Activated CD8-positive, alpha-beta memory T cell treated with anti-CD3 and anti-CD28 coated beads, Interleukin-2, amount 10 ng/mL, durations not matched to agents 7 days and 5 days (primary cell): ENCODE results near the gene CD2. TPM values are rescaled to one million over a fixed set of nuclear protein-coding genes. Genes with fewer than 3 reads are reported as not detected.

Source experiments
- ATAC-seq: fragments of 150-1000 bp; cut with Tn5 transposase; one replicate; pipeline ENCODE4 v1.10.0; 2021; ENCODE audit warnings: moderate library complexity
- CTCF ChIA-PET: fragments of 350-600 bp; sonication (Branson Sonifier 250); formaldehyde crosslinking; loops from one replicate; lab custom pipeline; 2021; ENCODE audit warnings: antibody characterized with exemption; lab: Charles Lee
- DNase-seq: peaks from one replicate; pipeline ENCODE4 v3.0.0-alpha.2; 2020
- H3K27ac Mint-ChIP-seq: one replicate; pipeline ENCODE4 v1.8.0; 2021; ENCODE audit warnings: mild to moderate bottlenecking, mixed read lengths
- H3K27me3 Mint-ChIP-seq: one replicate; pipeline ENCODE4 v1.8.0; 2021; ENCODE audit warnings: mixed read lengths
- H3K36me3 Mint-ChIP-seq: one replicate; pipeline ENCODE4 v1.8.0; 2021; ENCODE audit warnings: mild to moderate bottlenecking, mixed read lengths
- H3K4me1 Mint-ChIP-seq: one replicate; pipeline ENCODE4 v1.8.0; 2021; ENCODE audit warnings: mixed read lengths
- H3K4me3 Mint-ChIP-seq: one replicate; pipeline ENCODE4 v1.8.0; 2021; ENCODE audit warnings: mild to moderate bottlenecking, moderate library complexity, mixed read lengths
- H3K9me3 Mint-ChIP-seq: one replicate; pipeline ENCODE4 v1.8.0; 2022; ENCODE audit warnings: low read depth, mixed read lengths
- total RNA-seq, 2 experiments: library from RNA; stranded (reverse); gene quantifications; one replicate each; pipeline ENCODE4 v1.2.3, GENCODE V29; 2021

The CD2 gene
- total RNA-seq, result 100 to 1,000 TPM; 278 to 444 TPM

GRCh38 chr1:116754198-116754977 lies at the start of gene CD2:
TSS of gene CD2 (plus strand) at chr1:116754430. CDS start at chr1:116754493, 63 bp downstream.
- H3K9me3 Mint-ChIP-seq, result peaks cover 7% of the 10 kb centered on the region
- ATAC-seq, result peak; percentile 79
- H3K27me3 Mint-ChIP-seq, result no peaks in the 10 kb centered on the region
- peak; percentile 82 for DNase-seq
- H3K4me1 Mint-ChIP-seq, result peaks cover 37% of the 10 kb centered on the region
- H3K27ac Mint-ChIP-seq, result peak within 1 kb of the TSS; percentile 98
- CTCF ChIA-PET, result interaction anchor here (0.9 to 24.8 kb wide), 10 partner anchors 10 to 180 kb away, joined by 3 to 317 read pairs (median 14); no protein-coding TSS in a partner anchor
- peaks cover 58% of the 10 kb centered on the region for H3K36me3 Mint-ChIP-seq
- H3K4me3 Mint-ChIP-seq, result peak within 1 kb of the TSS; percentile 97

- CTCF ChIA-PET, result no interaction called here
- Mint-ChIP-seq H3K27ac (no peak overlapping the region), H3K4me3 (no peak overlapping the region), H3K27me3 (no peaks in the 10 kb centered on the region), H3K36me3 (peaks cover 1% of the 10 kb centered on the region), H3K4me1 (peaks cover under 1% of the 10 kb centered on the region), H3K9me3 (no peaks in the 10 kb centered on the region)
- DNase-seq (no peak), ATAC-seq (no peak)
Measured at GRCh38 chr1:116706123-116706522, 48.1 kb upstream of the CD2 start.

GRCh38 chr1:116706841-116707240 lies 47.4 kb upstream of the CD2 start:
- Mint-ChIP-seq H3K4me1 (peaks cover 1% of the 10 kb centered on the region), H3K9me3 (no peaks in the 10 kb centered on the region), H3K27ac (no peak overlapping the region), H3K27me3 (no peaks in the 10 kb centered on the region), H3K4me3 (no peak overlapping the region), H3K36me3 (peaks cover 1% of the 10 kb centered on the region)
- DNase-seq, result no peak
- ATAC-seq, result no peak
- CTCF ChIA-PET, result no interaction called here

GRCh38 chr1:116708255-116708900 lies 45.9 kb upstream of the CD2 start:
- Mint-ChIP-seq H3K4me3 (no peak overlapping the region), H3K4me1 (peaks cover 3% of the 10 kb centered on the region), H3K36me3 (peaks cover 1% of the 10 kb centered on the region), H3K27ac (no peak overlapping the region), H3K27me3 (no peaks in the 10 kb centered on the region), H3K9me3 (no peaks in the 10 kb centered on the region)
- DNase-seq (no peak), ATAC-seq (no peak)
- CTCF ChIA-PET, result interaction anchor here (3.0 kb wide), 1 partner anchor 16 kb away, joined by 10 read pairs; no protein-coding TSS in a partner anchor

- CTCF ChIA-PET, result interaction anchor here (1.0 to 3.0 kb wide), 2 partner anchors 15 to 171 kb away, joined by 4 to 10 read pairs; no protein-coding TSS in a partner anchor
- peaks cover 1% of the 10 kb centered on the region for H3K36me3 Mint-ChIP-seq
Measured at GRCh38 chr1:116709666-116710167, 44.5 kb upstream of the CD2 start.

GRCh38 chr1:116710420-116711262 lies 43.6 kb upstream of the CD2 start:
- peaks cover 3% of the 10 kb centered on the region for H3K4me1 Mint-ChIP-seq
- no peaks in the 10 kb centered on the region for H3K9me3 Mint-ChIP-seq
- no peaks in the 10 kb centered on the region for H3K27me3 Mint-ChIP-seq
- H3K4me3 Mint-ChIP-seq, result no peak overlapping the region
- DNase-seq (no peak), ATAC-seq (no peak)
- H3K27ac Mint-ChIP-seq, result no peak overlapping the region
- peaks cover 1% of the 10 kb centered on the region for H3K36me3 Mint-ChIP-seq
- CTCF ChIA-PET, result interaction anchor here (0.6 to 3.0 kb wide), 3 partner anchors 14 to 558 kb away, joined by 3 to 10 read pairs (median 4); no protein-coding TSS in a partner anchor

More at GRCh38 chr1:116709666-116710167, 44.5 kb upstream of the CD2 start:
- DNase-seq (no peak), ATAC-seq (no peak)
- Mint-ChIP-seq H3K4me3 (no peak overlapping the region), H3K4me1 (peaks cover 3% of the 10 kb centered on the region), H3K9me3 (no peaks in the 10 kb centered on the region), H3K27me3 (no peaks in the 10 kb centered on the region), H3K27ac (no peak overlapping the region)

- no peak overlapping the region for H3K27ac Mint-ChIP-seq
Measured at GRCh38 chr1:116711263-116711840, 42.9 kb upstream of the CD2 start.

GRCh38 chr1:116712510-116712909 lies 41.7 kb upstream of the CD2 start:
- DNase-seq, result no peak
- Mint-ChIP-seq H3K4me1 (peaks cover 3% of the 10 kb centered on the region), H3K9me3 (peaks cover 2% of the 10 kb centered on the region), H3K27ac (no peak overlapping the region), H3K36me3 (no peaks in the 10 kb centered on the region), H3K27me3 (peaks cover 13% of the 10 kb centered on the region), H3K4me3 (no peak overlapping the region)
- CTCF ChIA-PET, result interaction anchor here (1.3 kb wide), 1 partner anchor 345 kb away, joined by 3 read pairs; no protein-coding TSS in a partner anchor
- no peak for ATAC-seq

More at GRCh38 chr1:116711263-116711840, 42.9 kb upstream of the CD2 start:
- CTCF ChIA-PET, result interaction anchor here (1.3 kb wide), 1 partner anchor 346 kb away, joined by 3 read pairs; no protein-coding TSS in a partner anchor
- H3K4me3 Mint-ChIP-seq, result no peak overlapping the region
- H3K9me3 Mint-ChIP-seq, result no peaks in the 10 kb centered on the region
- H3K36me3 Mint-ChIP-seq, result no peaks in the 10 kb centered on the region
- DNase-seq, result no peak
- H3K4me1 Mint-ChIP-seq, result peaks cover 3% of the 10 kb centered on the region
- ATAC-seq, result no peak
- H3K27me3 Mint-ChIP-seq, result peaks cover 4% of the 10 kb centered on the region

GRCh38 chr1:116713474-116713873 lies 40.8 kb upstream of the CD2 start:
- Mint-ChIP-seq H3K4me3 (no peak overlapping the region), H3K27ac (no peak overlapping the region), H3K4me1 (peaks cover 3% of the 10 kb centered on the region), H3K9me3 (peaks cover 2% of the 10 kb centered on the region), H3K27me3 (peaks cover 16% of the 10 kb centered on the region), H3K36me3 (no peaks in the 10 kb centered on the region)
- CTCF ChIA-PET, result no interaction called here
- DNase-seq, result no peak
- ATAC-seq, result no peak

GRCh38 chr1:116716391-116716790 lies 37.8 kb upstream of the CD2 start:
- H3K27me3 Mint-ChIP-seq, result peaks cover 16% of the 10 kb centered on the region
- CTCF ChIA-PET, result interaction anchor here (1.9 kb wide), 1 partner anchor 8 kb away, joined by 5 read pairs; no protein-coding TSS in a partner anchor
- H3K36me3 Mint-ChIP-seq, result no peaks in the 10 kb centered on the region
- peaks cover 2% of the 10 kb centered on the region for H3K4me1 Mint-ChIP-seq
- H3K4me3 Mint-ChIP-seq, result no peak overlapping the region
- no peak for ATAC-seq
- H3K9me3 Mint-ChIP-seq, result peaks cover 2% of the 10 kb centered on the region
- DNase-seq, result no peak
- no peak overlapping the region for H3K27ac Mint-ChIP-seq

GRCh38 chr1:116717318-116717717 lies 36.9 kb upstream of the CD2 start:
- DNase-seq (no peak), ATAC-seq (no peak)
- CTCF ChIA-PET, result interaction anchor here (1.9 kb wide), 1 partner anchor 8 kb away, joined by 5 read pairs; no protein-coding TSS in a partner anchor
- Mint-ChIP-seq H3K4me1 (peaks cover under 1% of the 10 kb centered on the region), H3K4me3 (no peak overlapping the region), H3K27ac (no peak overlapping the region), H3K9me3 (peaks cover 2% of the 10 kb centered on the region), H3K36me3 (no peaks in the 10 kb centered on the region), H3K27me3 (peaks cover 16% of the 10 kb centered on the region)

GRCh38 chr1:116720364-116721038 lies 33.7 kb upstream of the CD2 start:
- DNase-seq (no peak), ATAC-seq (no peak)
- H3K4me1 Mint-ChIP-seq, result peaks cover 4% of the 10 kb centered on the region
- H3K9me3 Mint-ChIP-seq, result peaks cover 2% of the 10 kb centered on the region
- no peak overlapping the region for H3K4me3 Mint-ChIP-seq
- H3K27ac Mint-ChIP-seq, result no peak overlapping the region
- CTCF ChIA-PET, result no interaction called here
- H3K36me3 Mint-ChIP-seq, result no peaks in the 10 kb centered on the region
- H3K27me3 Mint-ChIP-seq, result peaks cover 16% of the 10 kb centered on the region
